Stomach (tissue), 4 donors: ENCODE results near the gene GARIN3.

ENCODE experiments used
- POLR2A ChIP-seq, 4 donors: fragments of 450-650 bp; IDR thresholded peaks; one replicate each; pipeline ENCODE4 v1.6.1; 2016; ENCODE audit warnings: antibody characterized with exemption in 4 of 4, control low read depth in 2 of 4, mild to moderate bottlenecking in 1 of 4, moderate library complexity in 1 of 4
- TF ChIP-seq, protein P1 (sequence below), 7 experiments: fragments of 450-650 bp in 4 of 7; fragments of 200-600 bp in 3 of 7; sonication (generic) in 3 of 7; IDR thresholded peaks; one replicate each; pipeline ENCODE4 v1.5.1; 2016 to 2019; ENCODE audit warnings: antibody characterized with exemption in 7 of 7, control low read depth in 2 of 7, mild to moderate bottlenecking in 1 of 7

DNA sequence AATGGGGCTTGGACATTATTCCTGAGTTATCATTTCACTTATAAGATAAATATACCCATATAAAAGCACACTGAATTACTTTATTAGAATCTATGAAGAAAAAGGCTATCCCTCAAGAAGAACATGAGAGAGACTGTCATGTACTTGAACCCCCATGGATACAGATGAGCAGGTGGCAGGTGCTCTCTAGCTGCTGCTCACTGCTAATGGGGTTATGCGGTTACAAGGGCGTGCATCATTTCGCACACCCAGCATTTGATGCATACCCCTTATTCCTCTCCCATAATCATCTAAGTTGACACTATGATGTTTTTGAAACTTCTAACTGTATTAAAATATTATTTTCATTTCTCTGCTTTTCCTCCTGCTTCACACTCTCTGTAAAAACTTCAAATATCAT, 31.0 kb upstream of the GARIN3 start:
- TF ChIP-seq, protein P1, sequence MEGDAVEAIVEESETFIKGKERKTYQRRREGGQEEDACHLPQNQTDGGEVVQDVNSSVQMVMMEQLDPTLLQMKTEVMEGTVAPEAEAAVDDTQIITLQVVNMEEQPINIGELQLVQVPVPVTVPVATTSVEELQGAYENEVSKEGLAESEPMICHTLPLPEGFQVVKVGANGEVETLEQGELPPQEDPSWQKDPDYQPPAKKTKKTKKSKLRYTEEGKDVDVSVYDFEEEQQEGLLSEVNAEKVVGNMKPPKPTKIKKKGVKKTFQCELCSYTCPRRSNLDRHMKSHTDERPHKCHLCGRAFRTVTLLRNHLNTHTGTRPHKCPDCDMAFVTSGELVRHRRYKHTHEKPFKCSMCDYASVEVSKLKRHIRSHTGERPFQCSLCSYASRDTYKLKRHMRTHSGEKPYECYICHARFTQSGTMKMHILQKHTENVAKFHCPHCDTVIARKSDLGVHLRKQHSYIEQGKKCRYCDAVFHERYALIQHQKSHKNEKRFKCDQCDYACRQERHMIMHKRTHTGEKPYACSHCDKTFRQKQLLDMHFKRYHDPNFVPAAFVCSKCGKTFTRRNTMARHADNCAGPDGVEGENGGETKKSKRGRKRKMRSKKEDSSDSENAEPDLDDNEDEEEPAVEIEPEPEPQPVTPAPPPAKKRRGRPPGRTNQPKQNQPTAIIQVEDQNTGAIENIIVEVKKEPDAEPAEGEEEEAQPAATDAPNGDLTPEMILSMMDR (IDR thresholded peaks at IDR 0.05) = no peak
- TF ChIP-seq POLR2A (IDR thresholded peaks at IDR 0.05) = no peak
